Measurements from ENCODE around the gene INPP4B.

INPP4B gene

DNA sequence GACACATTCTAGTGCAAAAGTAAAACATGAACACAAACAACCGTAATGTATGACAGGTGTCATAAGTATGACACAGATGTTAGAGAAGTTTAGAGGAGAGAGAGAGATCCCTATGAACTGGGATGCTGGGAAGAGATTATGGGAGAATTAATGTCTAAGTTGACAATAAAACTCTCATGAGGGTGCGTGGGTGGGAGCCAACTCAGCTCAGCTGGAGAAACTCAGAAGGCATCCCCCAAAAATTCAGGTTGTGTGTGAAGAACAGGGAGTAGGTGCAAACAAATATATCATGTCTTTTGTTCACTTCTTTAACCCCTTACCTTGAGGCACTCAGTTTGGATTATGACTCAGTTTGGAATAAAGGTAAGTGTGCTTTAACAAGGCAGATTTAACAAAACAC, 484.1 kb downstream of the INPP4B start:
- no peak for DNase-seq

DNA sequence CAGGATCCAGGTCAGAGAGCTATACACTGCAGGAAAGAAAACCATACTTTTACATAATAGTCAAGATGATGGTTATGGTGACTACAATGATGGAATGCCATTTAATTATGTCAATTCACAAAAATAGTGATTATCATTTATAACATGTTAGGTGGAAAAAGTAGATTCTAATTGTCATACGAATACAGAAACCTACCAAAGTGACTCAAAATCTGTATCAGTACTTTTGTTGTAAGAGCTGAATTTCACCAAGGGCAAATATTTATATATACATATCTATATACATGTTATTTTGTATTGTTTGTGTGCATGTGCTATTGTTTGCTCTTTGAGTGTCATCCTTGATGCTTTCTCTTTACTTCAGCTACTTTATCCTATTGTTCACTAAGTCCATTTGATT, 485.4 kb downstream of the INPP4B start:
- DNase-seq = no peak

DNA sequence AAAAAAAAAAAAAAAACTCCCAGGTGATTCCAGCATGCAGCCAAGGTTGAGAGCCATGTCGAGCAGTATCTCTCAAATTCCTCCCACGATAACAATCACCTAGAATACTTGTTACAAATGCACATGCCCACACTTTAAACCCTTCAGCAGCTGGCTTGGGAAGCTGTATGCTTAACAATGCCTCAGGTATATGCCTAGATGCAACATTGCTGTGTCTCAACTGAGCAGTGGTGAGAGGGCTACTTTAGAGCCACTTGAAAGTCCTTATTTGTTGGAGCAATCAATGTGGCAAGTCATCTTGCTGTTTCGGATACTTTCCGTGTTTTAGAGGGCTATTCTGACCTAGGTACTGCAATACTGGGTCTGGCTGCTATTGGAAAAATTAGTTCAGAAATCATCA, 487.4 kb downstream of the INPP4B start:
- no peak for DNase-seq

DNA sequence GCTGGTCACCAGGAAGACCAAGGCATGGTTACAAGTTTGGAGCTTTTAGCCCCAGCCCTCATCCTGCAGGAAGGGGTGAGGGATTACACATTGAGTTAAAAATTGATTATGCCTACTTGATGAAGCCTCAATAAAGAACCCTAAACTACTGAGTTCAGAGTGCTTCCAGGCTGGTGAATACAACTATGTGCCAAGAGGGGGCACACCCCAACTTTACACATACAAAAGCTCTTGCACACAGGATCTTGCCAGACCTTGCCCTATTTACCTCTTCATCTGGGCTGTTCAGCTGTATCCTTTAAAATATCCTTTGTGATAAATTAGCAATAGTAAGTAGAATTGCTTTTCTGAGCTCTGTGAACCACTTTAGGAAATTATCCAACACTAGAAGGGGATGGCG, 489.3 kb downstream of the INPP4B start:
- DNase-seq = no peak

DNA sequence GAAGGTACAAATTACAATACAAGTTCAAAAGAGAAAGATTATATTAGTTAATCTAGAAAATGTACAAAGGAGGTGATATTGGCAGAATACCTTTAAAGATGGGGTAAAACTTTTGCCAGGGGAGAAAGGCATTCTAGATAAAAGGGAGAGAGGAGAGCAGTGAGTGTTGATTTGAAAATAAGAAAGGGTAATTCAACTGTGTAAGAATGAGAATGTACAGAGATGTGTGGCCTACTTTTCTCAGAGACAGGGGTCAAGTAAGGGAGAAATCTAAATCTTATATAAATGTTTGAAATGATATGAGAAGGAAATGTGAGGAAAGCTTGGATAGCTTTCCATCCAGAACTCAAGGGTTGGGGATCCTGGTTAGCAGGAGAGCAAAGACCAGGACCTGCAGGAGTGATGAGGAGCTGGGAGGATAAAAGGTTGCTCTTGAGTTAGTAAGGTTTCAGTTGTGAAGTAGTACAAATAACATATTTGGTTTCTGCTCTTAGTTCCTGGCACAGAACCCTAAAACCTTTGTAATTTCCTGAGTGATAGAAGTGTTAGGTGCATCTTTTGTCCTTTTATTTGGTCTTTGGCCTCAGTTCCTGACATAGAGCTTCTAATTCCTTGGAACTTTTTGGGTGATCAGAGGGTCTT, 489.9 kb downstream of the INPP4B start:
- DNase-seq = no peak

DNA sequence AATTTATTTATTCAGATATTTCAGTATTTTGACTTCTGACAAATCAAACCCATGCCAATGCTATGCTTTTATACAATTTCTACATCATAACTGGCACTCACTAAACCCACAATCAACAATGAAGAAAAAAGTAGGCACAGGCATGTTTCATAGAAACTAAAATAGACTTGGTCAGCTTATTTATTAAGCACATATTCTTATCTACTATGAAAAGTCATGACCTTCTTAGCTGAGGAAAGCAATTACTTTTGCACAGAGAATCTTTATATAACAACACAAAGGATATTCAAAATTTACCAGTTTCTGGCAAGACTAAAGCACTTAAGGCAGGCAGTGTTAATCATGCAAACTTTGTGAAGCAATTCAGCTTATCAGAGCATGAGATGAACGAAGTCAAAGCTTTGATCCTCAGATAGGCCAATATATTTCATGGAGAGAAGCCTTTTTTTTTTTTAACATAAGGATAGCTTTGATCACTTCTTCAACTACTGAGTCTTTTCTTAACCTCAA, 490.6 kb downstream of the INPP4B start:
- DNase-seq = no peak

DNA sequence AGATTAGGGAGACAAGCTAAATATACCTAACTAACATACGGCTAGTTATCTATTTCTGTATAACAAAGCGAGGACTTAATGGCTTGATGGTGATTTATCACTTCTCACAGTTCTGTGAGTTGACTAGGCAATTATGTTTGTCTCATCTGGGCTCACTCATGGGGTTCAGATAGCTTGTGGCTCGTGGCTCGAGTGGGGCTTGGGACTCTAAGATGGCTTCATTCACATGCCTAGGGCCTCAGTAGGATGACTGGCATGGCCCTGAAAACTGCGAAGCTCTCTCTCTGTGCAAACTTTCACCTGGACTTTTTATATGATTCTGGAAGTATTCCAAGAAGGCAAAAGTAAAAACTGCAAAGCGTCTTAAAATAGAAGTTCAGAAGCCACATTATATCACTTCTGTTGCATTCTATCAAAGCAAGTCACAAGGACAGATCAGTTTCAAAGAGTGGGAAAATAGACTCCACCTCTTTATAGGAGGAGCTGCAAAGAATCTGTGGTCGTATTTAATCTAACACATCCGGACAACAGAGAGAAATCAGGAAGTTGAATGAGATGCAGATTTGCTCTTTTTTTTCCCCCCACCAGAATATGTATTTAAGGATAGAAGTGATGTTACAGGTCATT, 491.2 kb downstream of the INPP4B start:
- no peak for DNase-seq

DNA sequence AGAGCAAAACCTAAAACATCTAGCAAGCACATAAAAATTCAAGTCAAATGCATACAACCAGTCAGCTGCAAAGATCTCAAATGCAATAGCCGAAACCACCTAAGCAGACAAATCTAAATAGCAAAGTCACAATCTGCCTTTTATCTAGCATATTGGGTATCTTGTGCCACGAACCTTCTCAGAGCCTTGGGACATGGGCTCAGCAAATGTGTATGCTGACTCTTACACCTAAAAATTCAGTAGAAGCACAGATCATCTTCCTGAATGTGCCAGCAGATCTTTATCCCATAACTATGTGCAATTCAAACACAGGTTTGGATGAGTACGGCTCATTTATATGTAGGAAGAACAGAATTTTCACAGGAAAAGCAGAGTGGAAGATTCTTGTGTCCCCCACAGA, 492.1 kb downstream of the INPP4B start:
- DNase-seq = no peak

DNA sequence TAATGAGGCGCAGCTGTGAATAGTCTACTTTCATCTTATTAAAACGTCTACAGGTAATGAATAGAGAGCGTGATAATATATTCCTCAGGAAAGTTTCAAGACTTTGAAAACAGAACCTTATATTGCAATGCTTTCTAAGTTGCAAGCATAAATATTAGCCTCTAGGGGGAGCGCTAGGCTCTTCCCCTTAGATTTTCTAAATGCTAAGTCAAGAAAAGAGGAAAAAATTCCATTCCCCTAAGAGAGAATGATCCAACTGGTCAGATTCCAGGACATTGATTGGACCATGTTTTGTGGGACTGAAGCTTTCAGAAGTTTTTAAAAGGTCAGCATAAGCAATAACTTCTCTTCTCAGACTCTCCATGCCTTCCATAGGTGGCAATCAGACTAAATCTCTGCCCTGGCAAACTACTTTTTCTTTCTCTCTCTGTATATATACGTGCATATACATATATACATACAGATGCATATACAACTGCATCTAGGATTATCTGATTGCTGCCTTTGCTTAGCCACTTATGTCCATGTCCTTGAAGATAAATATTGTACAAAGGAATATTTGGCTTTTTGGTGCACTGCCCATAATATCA, 492.9 kb downstream of the INPP4B start:
- DNase-seq = no peak

DNA sequence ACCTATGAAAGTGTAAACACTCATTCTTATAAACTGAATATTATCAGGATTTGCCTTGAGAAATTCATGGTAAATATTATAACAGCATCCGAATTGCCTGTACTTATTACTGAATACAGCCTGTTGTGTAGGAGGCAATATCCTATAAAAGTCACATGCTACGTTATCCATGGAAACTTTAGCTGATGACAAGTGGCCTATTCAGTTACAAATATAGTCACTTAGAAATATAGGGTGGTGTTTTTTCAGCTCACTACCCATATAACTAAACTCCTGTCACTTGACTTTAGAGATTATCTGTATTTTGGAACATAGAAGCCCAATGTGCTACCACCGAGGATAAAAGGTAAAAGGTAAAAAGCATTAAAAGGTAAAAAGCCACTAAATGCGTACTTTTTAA, 493.4 kb downstream of the INPP4B start:
- no peak for DNase-seq

DNA sequence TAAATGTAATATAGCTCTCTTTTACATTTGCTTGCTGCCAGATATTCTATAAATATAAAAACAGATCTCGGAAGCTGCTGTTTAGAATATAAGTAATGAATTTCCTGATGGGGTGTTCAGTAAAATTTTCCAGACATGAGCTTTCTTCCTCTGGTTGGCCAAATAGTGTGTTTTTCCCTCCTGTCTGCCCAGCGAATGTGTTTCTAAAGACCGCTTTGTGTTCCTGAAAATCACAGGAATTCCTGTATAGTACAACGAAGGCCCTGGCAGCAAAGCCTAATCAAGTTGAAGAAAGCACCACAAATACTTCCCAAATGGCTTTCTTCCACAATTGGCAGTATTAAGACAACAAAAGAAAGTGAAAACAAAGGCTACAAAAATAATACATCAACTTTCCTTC, 494.1 kb downstream of the INPP4B start:
- DNase-seq = no peak

DNA sequence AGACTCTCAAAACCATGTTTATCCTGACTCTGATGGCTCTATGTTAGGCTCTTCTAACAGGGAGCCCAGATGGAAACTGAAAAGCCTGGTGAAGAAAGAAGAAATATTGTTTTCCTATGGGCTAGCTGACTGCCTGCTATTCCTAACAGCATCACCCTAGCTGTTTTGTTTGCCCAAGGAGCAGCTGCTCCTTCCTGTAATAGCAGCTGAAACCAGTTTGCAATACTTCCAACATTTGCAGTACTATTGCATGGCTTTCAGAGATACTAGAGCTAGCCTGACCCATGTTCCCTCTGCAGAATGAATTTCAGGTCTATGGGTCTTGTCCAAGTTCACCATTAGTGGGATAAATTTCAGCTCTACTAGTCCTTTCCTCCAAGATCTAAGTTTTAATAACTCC, 495.2 kb downstream of the INPP4B start:
- DNase-seq = no peak

DNA sequence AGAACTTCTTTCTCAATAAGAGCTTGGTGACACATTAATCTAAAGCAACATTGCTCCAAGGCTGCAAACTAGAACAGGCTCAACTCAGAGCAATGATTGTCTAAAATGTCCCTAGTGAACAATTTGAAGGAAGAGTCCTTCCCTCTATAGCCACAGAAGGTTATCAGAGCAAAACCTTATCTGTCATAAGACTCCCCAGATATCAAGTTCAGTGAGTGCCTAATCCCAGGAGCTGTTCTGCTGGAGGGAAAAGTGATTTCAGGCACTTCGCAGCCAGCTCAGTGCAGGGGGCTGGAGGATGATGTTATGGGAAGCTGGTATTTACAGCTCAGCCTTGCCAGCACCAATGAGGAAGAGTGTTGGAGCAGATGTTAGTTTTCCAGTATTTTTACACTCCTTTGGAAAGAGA, 497.5 kb downstream of the INPP4B start:
- no peak for DNase-seq

DNA sequence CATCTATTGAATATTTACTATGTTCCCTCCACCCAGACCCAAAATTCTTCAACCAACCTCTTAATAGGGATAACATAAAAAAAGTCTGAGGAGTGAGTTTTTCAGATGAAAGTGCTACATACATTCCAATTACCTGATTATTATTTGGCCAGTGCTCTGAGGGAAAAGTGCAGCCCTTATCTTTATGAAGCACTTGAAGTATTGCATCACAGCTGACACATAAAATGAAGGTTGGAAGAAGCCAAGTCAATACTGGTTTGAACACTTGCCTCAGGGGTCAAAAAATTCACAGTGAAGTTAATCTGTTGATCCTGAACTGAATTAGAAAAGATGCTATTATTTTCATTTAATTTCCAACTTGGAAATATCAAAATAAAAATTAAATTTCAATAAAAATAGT, 498.9 kb downstream of the INPP4B start:
- no peak for DNase-seq

DNA sequence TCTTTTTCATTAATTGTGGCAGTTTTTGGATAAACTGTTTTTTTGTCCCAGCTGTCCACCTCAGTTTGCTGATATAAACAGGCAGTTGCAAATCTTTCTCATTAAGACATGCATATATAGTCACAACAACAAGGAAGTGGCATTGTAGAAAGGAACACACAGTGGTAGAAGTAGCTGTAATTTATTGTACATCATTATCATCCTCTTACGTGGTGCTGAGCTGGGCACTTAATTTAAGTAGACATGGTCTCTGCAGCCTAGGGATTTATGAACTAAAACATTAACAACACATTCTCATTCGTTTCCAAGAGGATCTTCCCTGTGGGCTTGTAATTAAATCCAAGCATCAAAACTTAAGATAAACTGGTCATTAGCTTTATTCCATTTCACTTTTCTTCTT, 500.2 kb downstream of the INPP4B start:
- no peak for DNase-seq

DNA sequence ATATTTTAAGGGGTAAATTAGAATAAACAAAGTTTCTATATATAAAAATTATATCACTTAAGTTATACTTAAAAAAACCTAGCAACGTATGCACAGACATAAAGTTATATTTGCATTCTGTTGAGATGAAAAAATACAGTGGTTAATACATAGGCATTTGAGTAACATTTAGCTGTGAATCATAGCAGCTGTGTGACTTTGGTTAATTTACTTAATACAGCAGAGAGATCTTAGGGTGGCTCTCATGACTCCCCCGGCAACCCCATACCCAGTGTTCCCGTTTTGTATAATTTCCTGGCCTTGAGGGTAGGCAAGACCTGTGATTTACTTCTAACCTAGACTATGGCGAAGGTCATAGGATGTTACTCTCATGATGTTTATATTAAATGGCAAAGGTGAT, 504.8 kb downstream of the INPP4B start:
- no peak for DNase-seq

DNA sequence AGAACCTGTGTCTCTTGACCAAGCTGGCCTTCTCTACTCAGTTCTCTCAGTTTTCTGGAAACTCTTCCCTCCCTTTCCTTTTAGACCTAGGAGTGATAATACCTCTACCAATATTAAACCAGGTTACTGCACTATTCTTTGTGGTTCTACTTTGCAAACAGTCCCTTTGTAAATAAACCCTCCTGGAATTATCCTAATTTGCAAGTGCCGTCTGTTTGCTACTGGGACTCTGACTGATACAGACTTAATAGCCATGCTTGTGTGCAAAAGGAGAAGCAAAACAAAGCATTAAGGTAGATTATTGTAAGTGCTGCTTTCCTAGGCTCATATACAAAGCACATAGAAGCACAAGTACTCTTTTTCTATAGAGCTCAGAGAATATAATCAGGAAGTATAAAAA, 507.0 kb downstream of the INPP4B start:
- DNase-seq = no peak

DNA sequence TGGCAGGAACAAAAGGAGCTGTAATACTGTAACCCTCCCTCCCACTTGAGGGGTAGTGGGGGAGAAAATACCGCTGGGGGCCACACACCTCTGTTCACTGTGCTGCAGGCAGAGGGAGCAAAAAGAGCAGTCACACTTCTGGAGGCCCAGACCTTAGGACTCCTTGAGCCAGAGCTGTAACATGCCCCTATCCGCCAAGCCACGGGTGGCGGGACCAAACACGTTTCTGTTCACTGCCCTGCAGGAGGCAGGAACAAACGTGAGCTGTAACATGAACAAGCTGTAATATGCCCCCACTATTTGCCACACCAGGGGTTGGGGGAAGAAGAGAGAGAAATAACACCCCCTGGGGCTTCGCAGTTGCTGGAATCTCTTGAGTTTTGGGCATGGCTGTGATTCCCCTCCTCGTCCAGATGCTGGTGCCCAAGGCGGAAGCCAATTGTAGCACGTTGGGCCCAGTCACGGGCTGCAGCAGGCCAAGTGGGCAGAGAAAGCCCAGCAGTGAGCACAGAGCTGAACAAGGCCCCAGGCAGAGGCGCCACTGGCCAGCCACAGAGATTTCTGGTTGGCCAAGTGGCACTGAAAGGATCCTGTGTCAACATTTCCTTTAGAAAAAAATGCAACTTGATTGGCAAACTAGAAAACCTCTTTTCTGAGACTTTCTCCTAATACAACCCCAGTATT, 509.7 kb downstream of the INPP4B start:
- no peak for DNase-seq

DNA sequence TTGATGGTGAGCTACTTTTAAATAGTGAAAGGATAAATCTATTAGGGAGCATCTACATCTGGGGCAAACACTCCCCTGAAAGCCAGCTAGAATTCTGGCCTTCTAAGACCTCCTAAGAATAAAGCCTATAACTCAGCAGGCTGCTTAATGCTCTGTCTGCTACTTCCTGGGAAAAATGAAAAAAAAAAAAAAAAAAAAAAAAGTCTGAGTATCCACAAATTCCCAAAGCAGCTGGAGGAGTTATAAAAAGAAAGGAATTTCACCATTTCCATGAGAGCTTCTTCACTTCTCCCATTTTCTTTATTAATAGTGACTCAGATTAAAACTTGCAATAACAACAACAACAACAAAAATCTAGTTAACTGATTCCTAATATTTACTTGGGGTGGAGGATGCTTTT, 511.2 kb downstream of the INPP4B start:
- no peak for DNase-seq

DNA sequence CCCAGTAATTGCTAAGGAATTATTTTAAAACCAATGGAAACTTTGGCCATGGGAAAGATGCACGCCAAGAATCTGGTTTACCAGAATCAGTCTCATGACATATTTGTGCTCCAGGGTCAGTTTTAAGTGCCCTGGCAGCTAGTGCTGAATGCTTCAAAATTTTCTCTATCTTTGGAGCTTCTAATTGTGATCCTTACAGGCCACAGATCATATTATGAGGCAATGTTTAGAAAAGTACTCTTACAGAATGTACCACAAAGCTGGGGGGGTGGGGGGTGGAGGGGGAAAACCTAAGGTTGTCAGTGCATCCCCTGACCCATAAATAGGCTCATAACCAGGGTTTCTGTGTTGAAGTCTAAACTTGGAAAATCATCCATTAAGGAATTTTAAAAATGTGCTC, 514.5 kb downstream of the INPP4B start:
- no peak for DNase-seq

DNA sequence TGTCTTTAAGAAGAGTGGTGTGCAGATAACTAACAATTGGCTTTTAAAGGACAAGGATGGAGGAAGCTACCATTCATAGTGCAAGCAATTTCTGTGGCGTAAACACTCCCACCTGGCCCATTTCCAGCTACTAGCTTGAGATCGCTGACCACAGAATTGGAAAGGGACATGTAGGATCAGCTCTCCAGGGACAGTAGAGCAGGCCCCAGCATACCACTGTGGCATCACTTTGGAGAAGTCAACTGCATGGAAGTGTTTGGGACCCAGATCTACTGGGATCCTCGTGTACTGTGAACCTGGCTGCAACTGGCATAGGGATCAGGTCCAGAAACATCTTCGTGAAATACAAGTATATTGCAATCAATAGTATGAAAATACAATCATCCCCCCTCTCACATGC, 515.0 kb downstream of the INPP4B start:
- DNase-seq = no peak

DNA sequence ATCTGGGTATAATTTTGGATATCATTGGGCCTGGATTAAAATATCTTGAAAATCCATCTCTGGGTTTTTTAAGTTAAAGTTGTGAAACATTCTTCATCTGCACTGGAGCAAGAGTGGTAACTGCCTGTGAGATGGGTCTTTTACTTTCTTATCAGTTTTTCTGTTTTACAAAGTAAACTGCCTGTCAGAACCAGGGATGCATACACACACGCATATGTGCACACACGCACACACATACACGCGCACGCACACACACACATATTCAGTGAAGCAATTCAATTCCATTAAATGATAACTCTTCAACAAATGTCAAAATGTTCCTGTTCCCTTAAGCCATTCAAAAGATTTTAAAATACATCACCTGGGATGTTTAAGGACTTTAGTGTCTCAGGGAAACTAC, 515.8 kb downstream of the INPP4B start:
- no peak for DNase-seq

DNA sequence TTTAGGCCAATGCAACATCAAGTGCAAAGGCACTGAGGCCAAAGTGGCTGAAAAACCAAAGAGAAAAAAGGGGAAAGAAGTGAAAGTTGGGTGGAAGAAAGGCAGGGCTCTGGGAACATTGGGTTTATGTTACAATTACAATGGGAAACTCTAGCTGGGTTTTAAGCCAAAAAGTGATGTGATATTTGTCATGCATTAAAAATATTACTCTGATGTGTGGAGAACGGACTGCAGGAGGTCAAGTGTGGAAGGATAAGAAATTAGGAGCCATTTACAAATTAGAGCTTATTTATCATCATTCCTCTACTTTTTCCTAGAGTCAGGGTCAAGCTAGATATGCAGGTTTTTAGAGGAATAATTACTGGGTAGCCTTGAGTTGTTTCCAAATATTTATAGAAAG, 516.8 kb downstream of the INPP4B start:
- DNase-seq = no peak

DNA sequence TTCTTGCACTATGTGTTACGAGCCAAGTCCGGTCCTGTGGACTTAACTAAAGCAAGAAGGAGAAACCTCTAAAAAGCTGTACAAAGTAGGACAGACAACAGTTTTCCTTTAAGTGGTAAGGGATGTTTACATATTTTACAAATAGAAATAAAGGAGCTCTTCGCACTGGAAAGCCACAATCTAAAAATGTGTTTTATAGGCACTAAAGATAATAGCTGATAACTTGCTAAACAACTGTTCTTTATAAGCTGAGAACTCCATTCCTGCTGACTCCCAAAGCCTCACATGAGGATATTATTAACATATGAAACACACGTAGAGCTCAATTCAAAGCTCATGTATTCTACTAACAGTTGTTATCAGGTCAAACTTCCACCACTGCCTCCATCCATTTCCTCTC, 519.9 kb downstream of the INPP4B start:
- DNase-seq = no peak
